IPS-NIHi7 (cell line): ENCODE data around the gene COX19.
"Not testable (repeated sequence)": the region's sequence is repeated elsewhere in the genome, so short reads cannot be mapped to it uniquely, and the experiment has no call there.

Source experiments
- DNase-seq: peaks from one replicate; pipeline ENCODE4 v3.0.0; 2012; ENCODE audit warnings: mixed read lengths; ENCODE audit errors: extremely low spot score

Gene COX19

DNA sequence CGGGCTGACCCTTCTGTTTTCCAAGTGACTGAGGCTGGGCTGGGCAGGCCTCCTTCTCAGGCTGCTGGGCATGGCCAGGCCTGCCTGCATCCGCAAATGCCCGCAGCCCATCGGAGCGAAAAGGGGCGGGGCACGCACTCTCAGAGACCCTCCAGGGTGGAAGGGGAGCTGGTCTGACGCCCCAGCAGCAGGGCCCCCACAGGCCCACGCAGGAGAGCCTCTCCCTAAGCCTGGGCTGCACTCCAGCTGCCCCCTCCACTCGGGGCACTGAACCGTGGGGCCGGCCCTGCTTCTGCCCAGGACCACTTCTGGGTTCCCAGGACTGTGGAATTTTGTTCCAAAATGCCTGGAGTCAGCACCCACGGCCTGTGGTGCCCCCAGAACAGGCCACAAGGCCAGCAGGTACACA is 30.2 kb downstream of the COX19 start:
- DNase-seq: no peak

DNA sequence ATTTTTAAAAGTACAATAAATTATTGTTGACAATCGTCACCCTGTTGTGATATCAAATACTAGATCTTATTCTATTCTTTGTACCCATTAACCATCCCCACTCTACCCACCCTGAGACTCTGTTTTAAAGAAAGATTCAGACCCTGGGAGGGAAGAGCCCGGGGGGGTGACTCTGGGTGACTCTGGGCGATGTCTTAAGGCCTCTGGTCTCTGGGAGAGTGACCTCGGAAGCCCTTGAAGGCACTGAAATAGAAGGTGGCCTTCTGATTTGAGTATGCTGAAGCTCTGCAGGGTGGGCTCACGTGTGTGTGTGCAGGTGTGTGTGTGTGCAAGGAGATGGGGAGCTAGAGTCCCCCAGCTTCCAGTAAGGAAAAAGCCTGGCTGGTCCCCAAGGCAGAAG is 30.6 kb downstream of the COX19 start:
- DNase-seq: no peak

DNA sequence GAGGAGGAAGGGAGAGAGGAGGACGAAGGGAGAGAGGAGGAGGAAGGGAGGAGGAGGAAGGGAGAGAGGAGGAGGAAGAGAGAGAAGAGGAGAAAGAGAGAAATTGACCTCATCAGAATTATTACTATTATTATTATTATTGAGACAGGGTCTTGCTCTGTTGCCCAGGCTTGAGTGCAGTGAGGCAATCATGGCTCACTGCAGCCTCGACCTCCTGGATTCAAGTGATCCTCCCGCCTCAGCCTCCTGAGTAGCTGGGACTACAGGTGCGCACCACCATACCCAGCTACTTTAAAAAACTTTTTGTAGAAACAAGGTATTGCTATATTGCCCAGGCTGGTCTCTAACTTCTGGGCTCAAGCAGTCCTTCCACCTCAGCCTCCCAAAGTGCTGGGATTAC is 31.6 kb downstream of the COX19 start:
- not testable (repeated sequence) for DNase-seq

DNA sequence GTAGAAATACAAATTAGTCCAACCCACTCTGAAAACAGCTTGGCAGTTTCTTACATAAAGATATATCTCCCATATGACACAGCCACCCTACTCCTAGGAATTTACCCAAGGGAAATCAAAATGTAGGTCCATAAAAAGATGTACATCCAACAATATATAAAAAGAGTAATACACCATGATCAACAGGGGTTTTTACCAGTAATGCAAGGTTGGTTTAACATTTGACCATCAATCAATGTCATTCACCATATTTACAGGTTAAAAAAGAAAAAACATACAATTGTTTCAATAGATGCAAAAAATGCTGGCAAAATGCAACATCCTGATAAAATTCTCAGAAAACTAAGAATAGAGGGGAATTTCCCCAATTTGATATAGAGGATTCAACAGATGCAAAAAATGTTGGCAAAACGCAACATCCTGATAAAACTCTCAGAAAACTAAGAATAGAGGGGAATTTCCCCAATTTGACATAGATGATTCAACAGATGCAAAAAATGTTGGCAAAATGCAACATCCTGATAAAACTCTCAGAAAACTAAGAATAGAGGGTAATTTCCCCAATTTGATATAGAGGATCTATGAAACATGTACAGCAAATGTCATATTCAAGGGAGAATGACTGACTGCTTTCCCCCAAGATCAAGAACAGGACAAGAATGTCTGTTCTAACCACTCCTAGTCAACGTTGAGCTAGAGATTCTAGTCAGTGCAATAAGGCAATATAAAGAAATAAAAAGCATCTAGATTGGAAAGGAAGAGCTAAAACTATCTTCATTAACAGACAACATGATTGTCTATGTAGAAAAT is 34.5 kb downstream of the COX19 start:
- no peak for DNase-seq

DNA sequence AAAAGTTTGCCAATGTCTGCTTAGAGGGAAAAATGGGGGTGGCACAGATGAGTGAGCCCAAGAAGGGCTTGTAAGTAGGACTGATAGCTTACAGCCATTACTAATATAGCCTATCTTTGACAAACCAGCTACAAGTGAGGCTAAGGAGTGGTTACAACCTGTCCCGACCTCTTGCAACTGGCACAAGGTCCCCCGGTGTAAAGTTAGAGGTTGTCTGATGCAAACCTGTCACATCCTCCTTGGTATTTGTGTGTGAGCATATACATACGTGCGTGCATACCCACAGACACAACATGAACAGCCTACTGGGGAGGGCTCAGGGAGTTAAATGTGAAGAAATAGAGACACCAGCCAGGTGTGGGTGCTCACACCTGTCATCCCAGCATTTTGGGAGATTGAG is 35.5 kb downstream of the COX19 start:
- DNase-seq: no peak

DNA sequence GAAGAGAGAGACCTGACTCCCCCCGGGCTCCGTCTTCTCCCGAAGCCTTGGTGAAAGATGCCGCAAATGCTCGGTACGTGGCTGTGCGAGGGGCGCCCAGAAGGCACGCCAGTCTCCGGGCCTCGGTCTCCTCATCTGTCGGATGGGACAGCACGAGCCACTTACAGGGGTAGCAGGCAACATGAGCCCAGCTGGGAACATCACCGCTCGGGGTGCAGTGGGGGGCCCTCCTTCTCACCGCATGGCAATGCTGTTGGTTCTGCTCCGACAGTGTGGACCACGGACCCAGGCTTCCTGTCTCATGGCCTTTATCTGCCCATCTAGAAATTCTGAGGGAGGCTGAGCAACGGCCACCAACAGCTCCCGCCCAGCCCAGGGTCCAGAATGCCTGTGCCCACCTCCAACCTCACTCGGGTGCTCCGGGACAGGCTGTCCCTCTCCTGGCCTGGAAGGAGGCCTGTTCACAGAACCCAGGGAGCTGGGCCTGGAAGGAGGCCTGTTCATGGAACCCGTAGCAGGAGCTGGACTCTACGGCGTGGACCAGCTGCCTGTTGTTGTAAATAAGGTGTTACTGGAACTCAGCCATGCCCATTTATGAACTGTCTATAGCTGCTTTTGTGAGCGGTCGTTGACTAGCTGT is 36.7 kb downstream of the COX19 start:
- no peak for DNase-seq

DNA sequence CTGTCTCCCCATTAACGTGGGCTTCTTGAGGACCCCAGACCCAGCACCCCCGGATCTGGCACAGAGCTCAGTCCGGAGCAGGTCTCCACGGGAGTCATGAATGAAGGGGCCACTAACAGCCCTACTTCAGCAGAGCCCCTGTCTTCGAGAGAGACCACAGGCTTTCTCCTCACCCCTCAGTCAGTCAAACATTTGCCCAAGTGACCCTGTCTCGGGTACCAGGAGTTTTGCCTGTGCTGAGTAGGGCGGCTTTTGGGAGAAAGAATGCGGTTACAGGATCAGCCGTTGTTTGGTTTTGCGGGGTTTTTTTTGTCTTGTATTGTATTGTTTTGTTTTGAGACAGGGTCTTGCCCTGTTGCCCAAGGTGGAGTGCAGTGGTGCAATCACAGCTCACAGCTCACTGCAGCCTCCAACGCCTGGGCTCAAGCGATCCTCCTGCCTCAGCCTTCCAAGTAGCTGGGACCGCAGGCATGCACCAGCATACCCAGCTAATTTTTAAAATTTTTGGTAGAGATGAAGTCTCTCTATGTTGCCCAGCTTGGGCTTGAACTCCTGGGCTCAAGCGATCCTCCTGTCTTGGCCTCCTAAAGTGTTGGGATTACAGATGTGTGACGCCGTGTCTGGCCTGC is 37.4 kb downstream of the COX19 start:
- no peak for DNase-seq

DNA sequence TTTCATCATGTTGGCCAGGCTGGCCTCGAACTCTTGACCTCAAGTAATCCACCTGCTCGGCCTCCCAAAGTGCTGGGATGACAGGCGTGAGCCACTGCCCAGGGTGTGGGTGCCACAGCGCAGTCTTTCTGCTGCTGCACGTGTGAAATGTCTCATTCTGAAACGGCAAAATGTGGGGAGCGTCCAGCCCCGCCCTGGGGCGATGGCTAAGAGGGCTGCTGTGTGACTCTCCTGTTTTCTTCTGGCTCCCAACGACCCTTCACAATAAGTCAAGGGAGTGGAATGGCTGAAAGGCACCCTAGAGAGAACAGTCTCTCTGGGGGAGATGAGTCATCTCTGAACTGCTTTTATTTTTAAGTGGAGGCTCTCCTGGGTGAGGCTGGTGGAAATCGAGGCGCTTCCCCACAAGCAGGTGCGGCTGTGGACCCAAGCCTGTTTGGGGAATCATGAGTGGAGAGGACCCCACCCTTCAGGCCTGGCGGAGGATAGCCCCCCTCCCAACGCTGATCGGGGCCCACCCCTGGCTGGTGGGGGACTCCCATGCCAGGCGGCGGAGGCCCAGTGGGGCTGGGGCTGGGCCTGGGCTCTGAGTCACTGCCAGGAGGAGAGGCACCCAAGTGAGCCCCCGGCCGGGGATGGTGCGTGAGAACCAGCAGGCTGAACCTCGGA is 38.8 kb downstream of the COX19 start:
- no peak for DNase-seq

DNA sequence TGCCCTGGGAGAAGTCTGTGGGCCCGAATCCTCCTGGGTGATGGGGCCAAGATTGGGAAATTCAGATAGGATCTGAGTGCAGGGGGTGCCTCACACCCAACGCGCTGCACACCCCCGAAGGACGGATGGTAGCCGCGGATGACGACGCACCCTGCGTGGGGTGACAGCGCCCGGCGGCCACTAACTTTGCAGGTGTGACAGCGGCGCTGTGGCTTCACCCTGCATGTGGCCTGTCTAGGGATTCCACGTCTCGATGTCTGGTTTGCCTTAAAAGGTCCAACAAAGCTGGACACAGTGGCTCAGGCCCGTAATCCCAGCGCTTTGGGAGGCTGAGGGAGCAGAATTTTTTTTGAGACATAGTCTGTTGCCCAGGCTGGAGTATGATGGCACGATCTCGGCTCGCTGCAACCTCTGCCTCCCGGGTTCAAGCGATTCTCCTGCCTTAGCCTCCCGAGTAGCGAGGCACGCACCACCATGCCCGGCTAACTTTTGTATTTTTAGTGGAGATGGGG is 39.4 kb downstream of the COX19 start:
- no peak for DNase-seq

DNA sequence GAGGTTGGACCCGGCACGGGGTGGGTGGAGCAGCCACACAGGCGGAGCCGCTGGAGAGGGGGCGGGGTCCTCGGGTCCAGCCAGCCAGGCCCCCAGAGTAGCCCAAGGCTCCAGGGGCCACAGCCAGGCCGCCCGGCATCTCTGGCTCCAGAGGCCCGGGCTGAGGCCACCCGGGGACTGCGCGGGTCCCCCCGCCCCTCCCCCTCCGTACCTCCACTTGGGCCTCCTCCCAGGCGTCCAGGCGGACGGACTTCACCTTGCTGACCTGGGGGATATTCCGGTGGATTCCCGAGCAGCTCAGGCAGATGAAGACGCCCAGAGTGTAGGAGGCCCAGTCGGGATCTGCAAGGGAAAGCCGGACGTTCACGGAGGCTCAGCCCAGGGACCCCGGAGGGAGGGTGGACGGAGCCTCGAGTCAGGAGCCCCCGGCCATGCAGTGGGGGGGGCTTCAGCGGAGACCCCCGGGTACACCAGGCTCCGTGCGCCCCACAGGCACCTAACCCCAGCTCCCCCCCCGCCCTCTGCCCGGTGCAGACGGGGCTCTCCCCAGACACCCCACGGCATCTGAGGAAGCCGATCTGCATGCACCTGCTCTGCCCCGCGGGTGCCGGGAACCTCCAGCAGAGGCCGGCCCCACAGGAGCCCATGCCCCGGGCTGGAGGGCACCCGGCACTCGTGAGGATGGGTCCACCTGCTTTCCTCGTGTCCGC is 40.0 kb downstream of the COX19 start:
- DNase-seq: no peak

DNA sequence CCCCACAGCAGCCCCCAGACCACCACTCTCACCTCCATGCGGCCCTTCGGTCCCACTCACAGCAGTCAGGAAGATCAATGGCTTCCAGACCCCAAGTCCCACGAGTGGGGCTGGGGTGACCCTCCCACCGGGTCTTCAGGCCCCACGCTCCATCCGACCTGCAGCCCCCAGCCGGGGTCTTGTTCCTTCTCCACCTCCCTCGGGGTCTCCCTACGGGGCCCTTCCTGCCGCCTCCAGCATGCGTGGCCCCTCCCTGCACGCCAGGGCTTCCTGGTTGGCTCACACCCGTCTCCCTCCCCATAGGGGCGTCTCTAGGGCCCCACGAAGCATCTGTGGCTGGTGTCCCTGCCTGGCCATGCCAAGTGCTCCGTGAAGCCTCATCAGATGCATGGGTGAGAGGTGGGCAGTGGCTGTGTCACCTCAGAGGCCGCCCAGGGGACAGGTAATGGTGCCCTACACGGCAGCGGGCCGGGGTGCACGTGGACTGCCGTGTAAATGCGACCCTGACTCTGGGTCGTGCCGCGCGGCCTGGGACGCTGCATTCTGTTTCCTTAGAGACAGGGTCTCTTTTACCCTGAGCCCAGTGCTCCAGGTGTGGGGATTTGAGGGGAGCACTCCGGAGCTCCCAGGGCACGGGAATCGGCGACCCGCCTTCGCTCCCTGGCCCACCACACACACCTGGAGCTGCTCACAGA is 40.7 kb downstream of the COX19 start:
- no peak for DNase-seq

DNA sequence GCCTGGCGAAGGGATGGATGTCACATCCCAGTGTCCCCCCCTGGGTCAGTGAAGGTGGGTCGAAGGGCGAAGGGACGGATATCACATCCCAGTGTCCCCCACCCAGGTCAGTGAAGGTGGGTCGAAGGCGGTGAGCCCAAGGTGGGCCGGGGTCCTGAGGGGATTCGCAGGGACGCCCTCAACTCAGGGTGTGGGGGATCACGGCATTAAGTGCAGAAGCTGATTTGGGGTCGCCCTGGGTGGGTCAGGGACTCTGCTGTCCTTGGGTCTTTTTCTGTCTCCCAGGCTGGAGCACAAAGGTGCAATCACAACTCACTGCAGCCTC is 42.7 kb downstream of the COX19 start:
- DNase-seq: no peak

DNA sequence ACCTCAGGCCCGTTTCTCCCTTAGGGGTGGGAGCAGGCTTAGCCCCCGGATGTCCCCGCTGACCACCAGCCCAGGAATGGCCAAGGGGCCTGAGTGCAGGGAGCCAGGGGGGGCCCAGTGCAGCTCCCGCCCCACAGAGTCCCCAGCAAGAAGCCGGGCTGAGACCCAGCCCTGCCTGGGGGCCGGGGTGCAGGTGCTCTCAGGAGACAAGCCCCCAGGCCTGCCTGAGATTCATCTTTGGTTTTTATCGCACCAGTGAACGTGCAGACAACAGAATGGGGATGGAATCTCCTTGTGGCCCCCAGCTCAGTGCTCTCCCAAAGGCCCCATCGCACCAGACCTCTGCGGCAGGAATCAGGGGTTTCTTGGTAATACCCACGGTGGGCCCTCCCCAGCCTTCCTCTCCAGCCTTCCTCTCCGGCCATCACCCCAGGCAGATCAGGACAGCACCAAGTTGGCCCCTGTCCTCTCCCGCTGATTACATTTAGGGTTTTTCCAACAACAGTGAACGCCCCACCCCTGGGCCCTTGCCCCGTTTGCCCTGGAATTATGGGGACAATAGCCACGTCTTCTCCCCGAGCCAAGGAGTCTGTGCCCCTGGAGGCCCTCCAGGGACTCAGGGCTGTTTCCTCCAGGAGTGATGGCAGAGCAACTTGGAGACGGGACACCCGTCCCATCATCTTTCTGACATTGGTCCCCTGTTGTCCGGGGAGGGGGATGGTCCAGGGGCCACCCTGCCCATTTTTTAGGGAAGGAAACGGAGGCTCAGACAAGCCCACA is 43.3 kb downstream of the COX19 start:
- DNase-seq: no peak

DNA sequence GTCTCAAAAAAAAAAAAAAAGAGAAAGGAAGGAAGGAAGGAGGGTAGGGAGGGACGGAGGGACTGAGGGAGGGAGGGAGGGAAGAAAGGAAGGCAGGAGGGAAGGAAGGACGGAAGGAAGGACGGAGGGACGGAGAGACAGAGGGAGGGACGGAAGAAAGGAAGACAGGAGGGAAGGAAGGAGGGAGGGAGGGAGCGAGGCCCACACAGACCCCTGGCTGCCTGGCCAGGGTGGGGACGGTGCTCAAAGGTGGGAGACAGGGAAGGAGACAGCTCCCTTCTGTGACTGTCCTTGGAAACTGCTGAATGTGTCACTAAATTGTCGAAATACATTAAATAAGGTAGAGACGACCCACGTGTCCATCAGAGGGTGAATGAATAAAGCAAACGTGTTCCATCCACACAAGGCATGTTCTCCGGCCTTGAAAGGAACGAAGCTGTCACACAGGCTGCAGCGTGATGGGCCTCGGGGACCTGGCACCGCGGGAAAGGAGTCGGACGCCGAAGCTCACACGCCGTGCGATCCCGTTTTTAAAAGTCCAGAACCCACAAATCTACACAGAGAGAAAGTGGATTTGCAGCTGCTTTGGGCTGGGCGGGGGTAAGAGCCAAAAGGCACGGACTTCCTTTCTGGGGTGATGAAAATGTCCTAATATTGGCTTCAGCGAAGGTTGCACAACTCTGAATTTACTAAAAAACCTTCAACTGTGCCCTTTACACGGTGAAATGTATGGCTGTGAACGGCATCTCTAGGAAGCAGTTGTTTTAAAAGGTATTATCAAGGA is 44.2 kb downstream of the COX19 start:
- no peak for DNase-seq

DNA sequence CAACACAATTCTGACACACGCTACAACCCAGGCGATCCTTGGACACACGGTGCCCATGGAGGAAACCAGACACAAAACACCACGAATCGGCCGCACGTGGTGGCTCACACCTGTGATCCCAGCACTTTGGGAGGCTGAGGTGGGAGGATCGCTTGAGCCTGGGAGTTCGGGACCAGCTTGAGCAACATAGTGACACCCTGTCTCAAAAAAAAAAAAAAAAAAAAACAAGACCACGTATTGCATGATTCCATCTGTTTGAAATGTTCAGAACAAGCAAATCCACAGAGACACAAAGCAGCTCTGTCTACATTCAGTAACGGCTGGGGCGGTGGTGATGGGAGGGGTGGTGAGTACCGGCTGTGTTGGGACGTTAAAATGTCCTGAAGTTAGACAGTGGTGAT is 46.0 kb downstream of the COX19 start:
- DNase-seq: no peak

DNA sequence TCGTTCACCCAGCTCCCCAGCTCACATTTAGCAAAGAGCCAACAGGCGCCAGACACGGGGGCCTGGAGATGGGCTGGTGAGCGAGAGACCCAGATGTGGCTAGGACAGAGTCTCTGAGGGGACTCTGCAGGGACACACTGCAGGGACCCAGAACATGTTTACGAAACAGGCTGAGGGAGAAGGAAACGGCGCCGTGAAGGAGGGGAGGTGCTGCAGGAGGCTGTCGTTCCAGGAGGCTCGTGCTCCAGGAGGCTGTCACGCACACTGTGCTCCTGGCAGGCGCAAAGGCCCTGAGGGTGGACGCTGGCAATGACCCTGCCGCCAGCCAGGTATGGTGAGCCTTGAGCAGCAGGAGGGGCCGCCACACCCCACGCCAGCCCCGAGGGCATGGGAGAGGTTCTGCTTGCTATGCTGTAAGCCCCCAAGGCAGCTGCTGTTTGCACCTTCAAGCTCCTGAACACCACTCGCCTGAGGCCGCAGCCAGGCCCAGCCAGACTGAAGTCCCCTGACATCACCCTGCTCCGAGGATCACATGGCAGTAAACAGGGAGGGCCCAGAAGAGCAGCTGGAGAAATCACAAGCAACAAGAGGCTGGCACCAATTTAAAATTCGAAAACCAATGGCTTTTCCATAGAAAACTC is 48.2 kb downstream of the COX19 start:
- DNase-seq: no peak

DNA sequence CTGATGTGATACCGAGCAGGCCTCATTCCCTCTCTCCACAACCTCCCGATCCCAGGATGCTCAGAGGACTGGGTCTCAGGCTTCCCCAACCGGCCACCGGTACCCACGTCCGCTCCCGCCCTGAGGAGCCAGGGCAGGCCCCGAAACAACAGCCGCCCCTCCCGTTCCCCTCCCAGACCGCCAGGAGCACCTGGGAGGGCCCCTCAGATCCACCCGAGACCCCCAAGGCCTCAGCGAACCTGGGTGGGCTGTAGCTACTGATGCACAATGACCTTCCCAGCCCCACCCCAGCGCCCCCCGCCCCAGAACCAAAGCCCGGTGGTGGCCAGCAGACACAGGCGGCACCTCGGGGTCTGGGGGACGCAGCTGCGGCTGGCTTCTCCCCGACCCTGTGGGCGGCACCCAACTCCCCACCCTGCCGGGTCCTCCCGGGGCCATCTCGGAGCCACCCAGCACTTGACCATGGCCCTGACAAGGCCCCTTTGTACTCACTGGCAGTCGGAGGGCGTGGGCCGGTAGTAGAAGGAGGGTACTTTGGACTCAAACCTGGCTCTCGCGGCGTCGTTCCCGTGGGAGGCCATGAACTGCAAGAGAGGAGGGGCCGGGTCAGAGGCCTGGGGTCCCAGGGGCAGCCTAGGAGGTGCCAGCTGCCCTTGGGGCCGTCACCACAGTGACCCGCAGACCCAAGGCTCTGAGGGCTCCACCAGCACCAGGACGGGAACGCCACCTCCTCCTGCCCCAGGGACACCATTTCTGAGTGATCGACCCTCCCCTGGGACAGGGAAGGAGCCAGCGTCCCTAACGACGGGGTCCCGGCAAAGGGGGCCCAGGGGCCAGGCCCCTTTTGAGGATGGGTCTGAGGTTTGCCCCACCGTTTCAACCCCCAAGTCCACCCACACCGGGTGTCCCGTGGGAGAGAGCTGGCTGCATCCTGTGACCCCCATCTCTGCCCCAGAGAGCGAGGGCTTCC is 49.0 kb downstream of the COX19 start:
- no peak for DNase-seq

DNA sequence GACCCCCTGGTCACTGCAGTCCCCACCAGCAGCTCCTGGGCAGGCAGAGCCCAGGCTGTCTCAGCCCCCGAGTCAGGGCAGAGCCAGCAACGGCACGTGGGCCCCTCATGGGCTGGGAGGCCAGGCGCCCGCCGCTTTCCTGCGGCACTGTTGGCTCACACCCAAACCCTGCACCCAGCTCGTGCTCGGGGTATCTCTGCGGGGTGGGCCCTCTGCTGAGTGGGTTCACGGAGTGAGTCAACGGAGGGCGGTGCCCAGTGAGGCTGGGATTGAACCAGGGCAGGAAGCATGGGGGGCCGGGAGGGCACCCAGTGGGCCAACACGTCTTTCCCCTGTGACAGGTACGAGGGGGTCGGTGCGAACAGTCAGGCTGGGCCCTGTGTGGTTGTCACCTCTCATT is 49.7 kb downstream of the COX19 start:
- no peak for DNase-seq
